Lower leg skin (tissue), 3 donors: ENCODE data around the gene SMCP.

Experiments
- POLR2A ChIP-seq, 2 donors: fragments of 450-650 bp; IDR thresholded peaks; one replicate each; pipeline ENCODE4 v1.6.1; 2016 to 2017; ENCODE audit warnings: antibody characterized with exemption in 2 of 2, mild to moderate bottlenecking in 1 of 2, moderate library complexity in 1 of 2
- TF ChIP-seq, protein P1 (sequence below), 3 donors: fragments of 450-650 bp; IDR thresholded peaks; one replicate each; pipeline ENCODE4 v1.5.1; 2016; ENCODE audit warnings: antibody characterized with exemption in 3 of 3, mild to moderate bottlenecking in 3 of 3, moderate library complexity in 2 of 3

DNA sequence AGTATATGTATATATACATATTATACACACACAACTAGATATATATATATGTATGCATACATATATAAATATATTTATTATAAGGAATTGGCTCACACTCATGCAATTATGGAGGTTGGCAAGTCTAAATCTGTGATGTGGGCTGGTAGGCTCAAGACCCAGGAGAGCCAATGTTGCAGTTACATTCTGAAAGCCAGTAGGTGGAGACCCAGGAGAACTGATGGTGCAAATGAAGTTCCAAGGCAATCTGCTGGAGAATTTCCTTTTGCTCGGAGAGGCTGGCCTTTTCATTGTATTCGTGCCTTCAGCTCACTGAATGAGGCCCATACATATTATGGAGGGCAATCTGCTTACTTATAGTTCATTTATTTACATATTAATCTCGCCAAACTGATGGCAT, 39.7 kb downstream of the SMCP start:
- TF ChIP-seq, protein P1, sequence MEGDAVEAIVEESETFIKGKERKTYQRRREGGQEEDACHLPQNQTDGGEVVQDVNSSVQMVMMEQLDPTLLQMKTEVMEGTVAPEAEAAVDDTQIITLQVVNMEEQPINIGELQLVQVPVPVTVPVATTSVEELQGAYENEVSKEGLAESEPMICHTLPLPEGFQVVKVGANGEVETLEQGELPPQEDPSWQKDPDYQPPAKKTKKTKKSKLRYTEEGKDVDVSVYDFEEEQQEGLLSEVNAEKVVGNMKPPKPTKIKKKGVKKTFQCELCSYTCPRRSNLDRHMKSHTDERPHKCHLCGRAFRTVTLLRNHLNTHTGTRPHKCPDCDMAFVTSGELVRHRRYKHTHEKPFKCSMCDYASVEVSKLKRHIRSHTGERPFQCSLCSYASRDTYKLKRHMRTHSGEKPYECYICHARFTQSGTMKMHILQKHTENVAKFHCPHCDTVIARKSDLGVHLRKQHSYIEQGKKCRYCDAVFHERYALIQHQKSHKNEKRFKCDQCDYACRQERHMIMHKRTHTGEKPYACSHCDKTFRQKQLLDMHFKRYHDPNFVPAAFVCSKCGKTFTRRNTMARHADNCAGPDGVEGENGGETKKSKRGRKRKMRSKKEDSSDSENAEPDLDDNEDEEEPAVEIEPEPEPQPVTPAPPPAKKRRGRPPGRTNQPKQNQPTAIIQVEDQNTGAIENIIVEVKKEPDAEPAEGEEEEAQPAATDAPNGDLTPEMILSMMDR (IDR thresholded peaks at IDR 0.05), result no peak
- TF ChIP-seq POLR2A (IDR thresholded peaks at IDR 0.05), result no peak
